DOHH2 (cell line): ENCODE data around the gene UNC79.

ENCODE experiments used
- EZH2phosphoT487 ChIP-seq: fragments of 200-600 bp; sonication (generic); IDR thresholded peaks from 2 replicates; pipeline ENCODE4 v1.6.1; 2017; ENCODE audit warnings: borderline replicate concordance, mild to moderate bottlenecking, antibody characterized with exemption, low read length, moderate library complexity, mixed read lengths
- TF ChIP-seq, protein P1 (sequence below): fragments of 200-600 bp; sonication (generic); IDR thresholded peaks from one replicate; pipeline ENCODE4 v1.5.1; 2014; ENCODE audit warnings: antibody characterized with exemption, mild to moderate bottlenecking, low read depth, low read length; ENCODE audit not compliant: poor library complexity, severe bottlenecking

DNA sequence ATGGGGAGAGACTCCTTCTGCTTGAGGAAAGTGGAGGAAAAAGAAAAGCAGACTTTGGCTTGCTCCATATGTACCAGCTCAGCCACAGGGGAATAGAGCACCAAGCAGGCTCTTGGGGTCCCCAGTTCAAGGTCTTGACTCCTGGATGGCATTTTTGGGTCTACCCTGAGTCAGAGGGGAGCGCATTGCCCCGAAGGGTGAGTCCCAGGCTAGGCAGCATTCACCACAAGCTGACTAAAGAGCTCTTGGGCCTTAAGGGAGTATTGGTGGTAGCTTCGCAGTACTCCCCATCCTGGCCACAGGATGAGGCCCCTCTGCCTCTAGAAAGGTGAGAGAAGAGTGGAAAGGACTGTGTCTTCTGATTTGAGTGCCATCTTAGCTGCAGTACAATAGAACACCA, 19.8 kb upstream of the UNC79 start:
- TF ChIP-seq, protein P1, sequence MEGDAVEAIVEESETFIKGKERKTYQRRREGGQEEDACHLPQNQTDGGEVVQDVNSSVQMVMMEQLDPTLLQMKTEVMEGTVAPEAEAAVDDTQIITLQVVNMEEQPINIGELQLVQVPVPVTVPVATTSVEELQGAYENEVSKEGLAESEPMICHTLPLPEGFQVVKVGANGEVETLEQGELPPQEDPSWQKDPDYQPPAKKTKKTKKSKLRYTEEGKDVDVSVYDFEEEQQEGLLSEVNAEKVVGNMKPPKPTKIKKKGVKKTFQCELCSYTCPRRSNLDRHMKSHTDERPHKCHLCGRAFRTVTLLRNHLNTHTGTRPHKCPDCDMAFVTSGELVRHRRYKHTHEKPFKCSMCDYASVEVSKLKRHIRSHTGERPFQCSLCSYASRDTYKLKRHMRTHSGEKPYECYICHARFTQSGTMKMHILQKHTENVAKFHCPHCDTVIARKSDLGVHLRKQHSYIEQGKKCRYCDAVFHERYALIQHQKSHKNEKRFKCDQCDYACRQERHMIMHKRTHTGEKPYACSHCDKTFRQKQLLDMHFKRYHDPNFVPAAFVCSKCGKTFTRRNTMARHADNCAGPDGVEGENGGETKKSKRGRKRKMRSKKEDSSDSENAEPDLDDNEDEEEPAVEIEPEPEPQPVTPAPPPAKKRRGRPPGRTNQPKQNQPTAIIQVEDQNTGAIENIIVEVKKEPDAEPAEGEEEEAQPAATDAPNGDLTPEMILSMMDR, result no peak
- TF ChIP-seq EZH2phosphoT487, result no peak
